GM12892 (cell line): ENCODE measurements around the gene CRMP1.

Experiments
- POLR2A ChIP-seq: IDR thresholded peaks from 2 replicates; pipeline ENCODE4 v1.6.1; 2011; ENCODE audit warnings: low read depth, low read length, control low read depth
- POLR2AphosphoS5 ChIP-seq: IDR thresholded peaks from 2 replicates; pipeline ENCODE4 v1.6.1; 2011; ENCODE audit warnings: low read depth, low read length, control low read depth
- TAF1 ChIP-seq: IDR thresholded peaks from 2 replicates; pipeline ENCODE4 v1.6.1; 2011; ENCODE audit warnings: low read depth, mild to moderate bottlenecking, control low read depth, low read length, borderline replicate concordance

GRCh38 chr4:5870701-5871100 is 22.2 kb downstream of the CRMP1 start:
- no peak for TF ChIP-seq POLR2A
- no peak for TF ChIP-seq POLR2AphosphoS5
- no peak for TF ChIP-seq TAF1
